NOMO-1 treated with DMSO at 0.1 percent for 48 hours (cell line): ENCODE measurements around the gene GNPTG.

ENCODE experiments used
- DNase-seq: peaks from one replicate; lab custom pipeline; 2025; ENCODE audit not compliant: unreplicated experiment; lab: John Stamatoyannopoulos, UW

GNPTG gene

GRCh38 chr16:1333149-1333812 lies 18.4 kb upstream of the GNPTG start, which contains the start of gene BAIAP3:
TSS of gene BAIAP3 (plus strand) at chr16:1333645. CDS start at chr16:1338550, 4,905 bp downstream.
- DNase-seq = peak; percentile 23

DNA sequence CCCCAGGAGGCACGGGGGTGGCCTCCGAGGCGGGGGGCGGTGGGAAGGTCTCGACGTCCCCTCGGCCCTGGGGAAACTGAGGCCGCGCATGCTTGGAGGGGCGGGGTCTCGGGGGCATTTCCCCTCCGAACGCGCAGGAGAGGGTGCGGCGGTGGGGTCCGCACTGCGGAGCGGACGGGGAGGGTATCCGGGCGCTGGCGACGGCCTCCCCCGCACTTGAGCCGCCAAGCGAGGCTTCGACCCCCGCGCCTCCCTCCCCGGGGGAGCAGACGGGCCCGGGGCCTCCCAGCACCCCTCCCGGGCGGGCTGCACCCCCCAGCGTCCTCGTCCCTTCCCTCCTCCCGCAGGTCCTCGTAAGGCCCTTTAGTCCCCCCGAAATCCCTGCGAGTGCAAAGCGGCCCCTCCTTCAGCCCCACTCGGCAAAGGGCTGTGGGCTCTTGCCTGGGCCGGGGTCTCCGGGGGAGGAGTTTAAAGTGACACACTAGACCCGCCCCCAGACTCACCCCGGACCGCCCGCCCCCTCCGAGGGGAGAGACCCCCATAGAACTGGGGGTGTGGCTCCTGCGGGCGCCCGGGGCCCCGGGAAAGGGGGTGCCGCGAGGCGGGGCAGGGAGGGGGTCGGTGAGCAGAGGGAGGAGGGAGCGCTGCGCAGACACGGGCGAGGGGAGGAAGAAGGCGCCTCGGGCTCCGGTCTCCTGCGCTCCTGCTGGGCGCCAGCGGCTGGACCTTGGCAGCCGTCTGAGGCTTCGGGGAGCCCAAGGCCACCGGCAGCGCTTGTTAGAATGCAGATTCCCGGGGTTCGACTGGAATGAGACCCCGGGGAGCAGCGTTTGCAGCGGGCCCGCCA lies 17.7 kb upstream of the GNPTG start:
- no peak for DNase-seq

- DNase-seq = no peak
These were observed 17.0 kb upstream of the GNPTG start for GRCh38 chr16:1334739-1335138.

GRCh38 chr16:1335211-1335971 lies 16.3 kb upstream of the GNPTG start:
- no peak for DNase-seq

- no peak for DNase-seq
These were observed 15.7 kb upstream of the GNPTG start for GRCh38 chr16:1335996-1336395.

DNA sequence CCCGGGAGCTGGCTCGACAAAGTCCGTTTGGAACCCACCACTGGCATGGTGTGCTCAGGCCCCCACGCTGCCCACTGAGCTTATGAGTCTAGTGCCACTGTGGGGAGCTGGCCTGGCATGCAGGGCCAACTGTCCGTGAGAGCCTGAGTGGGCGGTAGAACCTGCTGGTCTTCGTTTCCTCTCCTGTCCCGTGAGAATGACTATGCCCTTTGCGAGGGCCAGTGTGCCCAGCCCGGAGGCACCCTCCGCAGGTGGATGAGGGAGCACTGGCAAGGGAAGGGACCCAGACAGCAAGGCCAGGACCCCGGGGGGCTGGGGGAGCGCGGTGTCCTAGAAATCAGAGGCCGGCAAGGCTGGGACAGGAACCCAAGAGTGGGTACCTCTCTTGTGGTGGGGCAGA lies 15.1 kb upstream of the GNPTG start:
- no peak for DNase-seq

GRCh38 chr16:1337486-1337885 lies 14.2 kb upstream of the GNPTG start:
- no peak for DNase-seq

DNA sequence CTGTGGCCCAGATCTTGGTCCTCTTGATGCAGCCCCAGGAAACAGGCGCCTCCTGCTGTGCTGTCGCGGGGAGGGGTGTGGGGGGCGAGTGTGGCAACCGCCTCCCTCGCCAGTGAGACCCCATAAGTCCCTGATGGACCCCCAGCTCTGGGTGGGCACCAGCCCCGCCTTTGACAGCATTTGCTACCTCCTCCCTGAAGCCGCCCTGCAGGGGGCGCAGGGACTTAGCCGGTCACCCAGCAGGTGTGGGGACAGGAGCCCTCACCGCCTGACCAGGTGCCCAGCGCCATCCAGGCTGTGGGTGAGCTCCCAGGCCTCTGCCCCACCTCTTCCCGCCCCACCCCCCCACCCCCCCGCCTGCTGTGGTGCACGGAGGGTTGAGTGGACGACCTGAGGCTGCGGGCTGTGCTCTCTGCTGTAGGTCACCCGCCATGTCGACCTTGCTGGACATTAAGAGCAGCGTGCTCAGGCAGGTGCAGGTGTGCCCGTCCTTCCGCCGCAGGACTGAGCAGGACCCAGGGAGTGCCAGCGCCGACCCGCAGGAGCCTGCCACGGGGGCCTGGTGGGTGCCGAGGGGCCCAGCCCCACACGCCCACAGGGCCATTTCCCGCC lies 13.5 kb upstream of the GNPTG start:
- DNase-seq = no peak

GRCh38 chr16:1338855-1339675 lies 12.7 kb upstream of the GNPTG start:
- DNase-seq = no peak

DNA sequence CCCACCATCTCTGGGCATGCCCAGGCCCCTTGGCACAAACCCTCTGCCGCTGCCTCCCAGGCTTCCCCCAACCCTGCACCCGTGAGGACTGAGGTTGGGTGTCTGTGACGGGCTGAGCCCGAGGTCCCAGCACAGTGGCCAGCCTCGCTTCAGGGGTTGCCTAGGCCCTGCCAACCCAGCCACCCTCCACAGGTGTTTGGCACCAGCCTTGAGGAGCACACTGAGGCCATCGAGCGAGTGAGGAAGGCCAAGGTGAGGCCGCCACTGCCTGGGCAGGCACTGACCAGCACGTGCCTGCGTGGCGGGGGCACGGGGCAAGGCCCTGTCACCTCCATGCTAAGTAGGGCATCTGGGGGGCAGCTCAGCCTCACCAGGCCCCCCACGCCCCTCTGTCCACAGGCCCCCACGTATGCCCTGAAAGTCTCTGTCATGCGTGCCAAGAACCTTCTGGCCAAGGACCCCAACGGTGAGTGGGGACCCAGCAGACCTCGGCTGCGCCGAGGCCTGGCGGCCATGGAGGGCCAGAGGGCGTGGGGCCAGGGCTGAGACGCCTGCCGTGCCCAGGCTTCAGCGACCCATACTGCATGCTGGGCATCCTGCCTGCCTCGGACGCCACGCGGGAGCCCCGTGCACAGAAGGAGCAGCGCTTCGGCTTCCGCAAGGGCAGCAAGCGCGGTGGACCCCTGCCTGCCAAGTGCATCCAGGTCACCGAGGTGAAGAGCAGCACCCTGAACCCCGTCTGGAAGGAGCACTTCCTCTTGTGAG lies 10.8 kb upstream of the GNPTG start:
- no peak for DNase-seq

DNA sequence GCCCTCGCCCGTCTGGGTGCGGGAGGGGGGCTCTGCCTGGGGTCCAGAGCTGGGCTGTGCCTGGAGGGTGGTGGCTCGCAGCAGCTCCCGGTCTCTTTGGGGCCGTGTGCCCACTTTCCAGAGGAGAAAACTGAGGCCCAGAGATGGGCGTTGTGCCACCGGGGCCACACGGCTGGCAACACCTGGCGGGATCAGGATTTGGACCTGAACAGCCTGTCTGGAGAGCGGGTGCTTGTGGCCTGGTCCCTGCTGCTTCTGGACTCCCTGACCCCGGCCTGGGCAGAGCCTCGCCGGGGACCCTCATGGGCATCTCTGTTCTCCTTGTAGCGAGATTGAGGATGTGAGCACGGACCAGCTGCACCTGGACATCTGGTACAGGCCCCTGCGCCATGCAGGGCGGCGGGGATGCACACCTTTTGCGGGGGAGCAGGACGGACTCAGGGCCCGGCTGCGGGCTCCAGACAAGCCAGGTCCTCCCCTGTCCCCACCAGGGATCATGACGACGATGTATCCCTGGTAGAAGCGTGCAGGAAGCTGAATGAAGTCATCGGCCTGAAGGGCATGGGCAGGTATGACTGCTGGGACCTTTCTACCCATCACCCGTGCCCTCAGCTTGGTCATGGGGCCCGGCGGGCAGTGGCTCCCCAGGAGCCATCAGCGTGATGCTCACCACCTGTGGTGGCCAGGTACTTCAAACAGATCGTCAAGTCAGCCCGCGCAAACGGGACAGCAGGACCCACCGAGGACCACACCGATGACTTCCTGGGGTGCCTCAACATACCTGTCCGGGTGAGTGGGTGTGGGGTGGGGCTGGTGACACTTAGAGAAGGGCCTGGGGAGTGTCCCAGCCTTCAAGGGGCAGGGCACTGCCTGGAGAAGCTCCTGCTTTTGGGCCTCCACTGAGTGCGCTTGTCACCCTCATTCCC lies 10.0 kb upstream of the GNPTG start:
- no peak for DNase-seq

DNA sequence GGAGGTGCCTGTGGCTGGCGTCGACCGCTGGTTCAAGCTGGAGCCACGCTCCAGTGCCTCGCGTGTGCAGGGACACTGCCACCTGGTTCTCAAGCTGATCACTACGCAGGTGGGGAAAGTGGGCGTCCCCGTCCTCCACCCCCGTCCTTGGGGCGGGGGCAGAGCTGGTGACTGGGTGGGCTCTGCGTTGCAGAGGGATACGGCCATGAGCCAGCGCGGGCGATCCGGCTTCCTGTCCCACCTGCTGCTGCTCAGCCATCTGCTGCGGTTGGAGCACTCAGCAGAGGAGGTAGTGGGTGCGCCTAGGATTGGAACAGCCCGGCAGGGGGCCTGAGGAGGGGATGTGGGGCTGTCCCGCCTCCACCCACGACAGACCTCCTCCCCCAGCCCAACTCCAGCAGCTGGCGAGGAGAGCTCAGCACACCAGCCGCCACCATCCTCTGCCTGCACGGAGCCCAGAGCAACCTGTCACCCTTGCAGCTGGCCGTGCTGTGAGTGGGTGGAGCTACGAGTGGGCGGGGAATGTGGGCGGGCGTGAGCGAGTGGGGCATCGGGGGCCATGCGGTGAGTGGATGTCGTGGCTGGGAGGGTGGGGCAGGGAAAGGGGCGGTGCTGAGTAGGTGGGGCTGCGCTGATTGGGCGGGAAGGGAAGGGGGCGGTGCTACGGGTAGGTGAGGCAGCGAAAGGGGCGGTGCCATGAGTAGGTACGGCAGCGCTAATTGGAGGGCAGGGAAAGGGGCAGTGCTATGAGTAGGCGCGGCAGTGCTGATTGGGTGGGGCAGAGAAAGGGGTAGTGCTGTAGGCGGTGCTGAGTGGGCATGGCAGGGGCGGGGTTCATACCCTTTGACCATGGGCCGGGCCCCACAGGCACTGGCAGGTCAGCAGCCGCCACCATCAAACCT lies 9.0 kb upstream of the GNPTG start:
- peak; percentile 99 for DNase-seq

DNA sequence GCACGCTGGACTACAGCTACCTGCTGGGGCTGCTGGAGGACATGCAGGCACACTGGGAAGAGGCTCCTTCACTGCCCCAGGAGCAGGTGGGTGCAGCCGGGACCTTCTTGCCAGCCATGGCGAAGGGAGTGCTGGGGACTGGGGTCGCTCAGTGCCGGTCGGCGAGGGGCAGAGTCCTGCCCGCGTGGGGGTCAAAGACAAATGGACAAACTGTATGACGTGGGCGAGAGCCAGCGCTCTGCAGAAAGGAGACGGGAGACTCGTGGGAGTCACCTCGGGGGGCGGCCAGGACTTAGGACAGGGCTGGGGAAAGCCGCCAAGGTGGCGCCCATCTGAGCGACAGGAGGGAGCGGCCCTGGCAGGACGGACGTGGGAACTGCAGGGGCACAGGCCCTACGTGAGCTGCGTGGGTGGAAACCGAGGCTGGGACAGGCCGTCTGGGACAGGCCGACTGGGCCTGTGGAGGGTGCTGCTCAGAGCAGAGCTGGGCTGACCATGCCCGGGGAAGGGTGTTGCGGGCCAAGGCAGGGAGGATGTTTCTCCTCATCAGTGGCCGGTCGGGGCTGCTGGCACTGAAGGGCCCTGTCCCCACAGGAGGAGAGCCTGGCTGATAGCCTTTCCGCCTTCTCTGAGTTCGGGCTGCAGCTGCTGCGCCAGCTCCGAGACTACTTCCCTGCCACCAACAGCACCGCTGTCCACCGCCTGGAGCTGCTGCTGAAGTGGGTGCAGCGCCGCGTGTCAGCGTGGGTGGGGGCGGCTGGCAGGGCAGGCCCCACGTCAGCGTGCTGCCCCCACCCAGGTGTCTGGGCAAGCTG lies 8.1 kb upstream of the GNPTG start:
- no peak for DNase-seq

- no peak for DNase-seq
These were observed 7.2 kb upstream of the GNPTG start for GRCh38 chr16:1344499-1344898.

- DNase-seq = no peak
These were observed 6.6 kb upstream of the GNPTG start for GRCh38 chr16:1345087-1345486.

DNA sequence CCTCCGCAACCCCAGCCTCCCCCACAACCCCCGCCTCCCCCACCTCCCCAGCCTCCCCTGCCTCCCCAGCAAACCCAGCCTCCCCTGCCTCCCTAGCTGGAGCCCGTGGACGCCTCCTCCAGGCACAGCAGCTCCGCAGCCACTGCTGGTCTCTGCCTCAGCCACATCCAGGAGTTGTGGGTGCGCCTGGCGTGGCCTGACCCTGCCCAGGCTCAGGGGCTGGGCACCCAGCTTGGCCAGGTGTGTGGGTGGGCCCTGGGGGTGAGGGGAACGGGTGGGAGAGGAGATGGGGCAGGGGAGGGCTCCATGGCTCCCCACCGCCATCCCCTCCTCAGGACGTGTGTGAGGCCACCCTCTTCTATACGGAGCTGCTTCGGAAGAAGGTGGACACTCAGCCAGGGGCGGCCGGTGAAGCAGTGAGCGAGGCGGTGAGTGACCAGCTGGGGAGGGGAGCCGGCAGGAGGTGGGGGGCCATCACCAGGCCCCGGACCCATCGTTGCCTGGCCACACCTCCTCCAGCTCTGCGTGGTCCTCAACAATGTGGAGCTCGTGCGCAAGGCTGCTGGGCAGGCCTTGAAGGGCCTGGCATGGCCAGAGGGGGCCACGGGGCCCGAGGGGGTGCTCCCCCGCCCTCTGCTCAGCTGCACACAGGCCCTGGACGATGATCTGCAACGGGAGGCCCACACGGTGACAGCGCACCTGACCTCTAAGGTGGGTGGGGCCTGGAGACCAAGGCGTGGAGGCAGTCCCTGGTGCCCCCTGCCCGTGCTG lies 5.9 kb upstream of the GNPTG start:
- DNase-seq = no peak
